GM19463 (cell line): ENCODE data around the gene ASB6.

Experiments used
- ATAC-seq: cut with Tn5 transposase; IDR thresholded peaks from one replicate; pipeline ENCODE4 v1.9.1; 2021; ENCODE audit warnings: mild to moderate bottlenecking, moderate library complexity; ENCODE audit not compliant: unreplicated experiment

Gene ASB6

GRCh38 chr9:129641750-129642585 lies at the start of gene ASB6:
ASB6 (minus strand) TSS chr9:129642151; CDS start chr9:129641999, 152 bp downstream.
- peak; percentile 90 for ATAC-seq

- ATAC-seq = no peak
Measured at GRCh38 chr9:129688285-129689043, 46.5 kb upstream of the ASB6 start.

- no peak for ATAC-seq
Measured at GRCh38 chr9:129687391-129687790, 45.4 kb upstream of the ASB6 start.

- no peak for ATAC-seq
Measured at GRCh38 chr9:129686736-129687135, 44.8 kb upstream of the ASB6 start.

- ATAC-seq = no peak
Measured at GRCh38 chr9:129685933-129686259, 43.9 kb upstream of the ASB6 start.

GRCh38 chr9:129685220-129685932 lies 43.4 kb upstream of the ASB6 start:
- ATAC-seq = no peak

GRCh38 chr9:129682381-129682780 lies 40.4 kb upstream of the ASB6 start:
- no peak for ATAC-seq

- no peak for ATAC-seq
Measured at GRCh38 chr9:129681924-129682323, 40.0 kb upstream of the ASB6 start.

GRCh38 chr9:129679537-129679936 lies 37.6 kb upstream of the ASB6 start:
- no peak for ATAC-seq

- ATAC-seq = no peak
Measured at GRCh38 chr9:129678844-129679243, 36.9 kb upstream of the ASB6 start.

GRCh38 chr9:129677456-129677855 lies 35.5 kb upstream of the ASB6 start:
- ATAC-seq = no peak

- no peak for ATAC-seq
Measured at GRCh38 chr9:129676975-129677374, 35.0 kb upstream of the ASB6 start.

- ATAC-seq = no peak
Measured at GRCh38 chr9:129676287-129676686, 34.3 kb upstream of the ASB6 start.

GRCh38 chr9:129675620-129676019 lies 33.7 kb upstream of the ASB6 start:
- ATAC-seq = no peak

- ATAC-seq = no peak
Measured at GRCh38 chr9:129674229-129674628, 32.3 kb upstream of the ASB6 start.

- no peak for ATAC-seq
Measured at GRCh38 chr9:129673602-129674001, 31.7 kb upstream of the ASB6 start.

GRCh38 chr9:129672702-129673101 lies 30.8 kb upstream of the ASB6 start:
- no peak for ATAC-seq

- no peak for ATAC-seq
Measured at GRCh38 chr9:129671519-129671918, 29.6 kb upstream of the ASB6 start.

GRCh38 chr9:129671065-129671464 lies 29.1 kb upstream of the ASB6 start:
- ATAC-seq = no peak

- ATAC-seq = no peak
Measured at GRCh38 chr9:129669946-129670345, 28.0 kb upstream of the ASB6 start.

- no peak for ATAC-seq
Measured at GRCh38 chr9:129669141-129669718, 27.3 kb upstream of the ASB6 start.
